SK-N-SH (cell line): Measurements from ENCODE around the gene CHST15. TPM values are rescaled to one million over a fixed set of nuclear protein-coding genes. Genes with fewer than 3 reads are reported as not detected.

Source experiments
- CTCF ChIA-PET: fragments of 300-600, 350-600 bp; formaldehyde crosslinking; extraction: SDS; loops from one replicate; lab custom pipeline; 2021; lab: Yijun Ruan, JAX
- POLR2A ChIA-PET: fragments of 350-600 bp; sonication (Branson Sonifier 250); formaldehyde crosslinking; extraction: SDS; loops from one replicate; lab custom pipeline; 2020; ENCODE audit warnings: antibody characterized with exemption, inconsistent platforms; lab: Yijun Ruan, JAX
- DNase-seq: peaks from one replicate; pipeline ENCODE4 v3.0.0; 2012
- H2AFZ ChIP-seq: fragments of 200-600 bp; sonication (generic); 2 replicates; pipeline ENCODE4 v1.8.1; 2016; ENCODE audit warnings: antibody characterized with exemption, mild to moderate bottlenecking, low read depth
- H3F3A ChIP-seq: fragments of 200-600 bp; sonication (generic); replicated peaks from 2 replicates; pipeline ENCODE3; 2016; ENCODE audit warnings: antibody characterized with exemption, mild to moderate bottlenecking; ENCODE audit not compliant: insufficient read depth
- H3K27ac ChIP-seq, 2 experiments: fragments of 200-500 bp in 1 of 2; fragments of 200-600 bp in 1 of 2; sonication (Bioruptor generic) in 1 of 2; sonication (generic), shearing (Covaris generic) in 1 of 2; 2 replicates each; pipeline versions ENCODE4 v1.5.1 to v1.6.1; 2014 to 2016; ENCODE audit warnings: low read depth in 2 of 2, inconsistent platforms in 1 of 2, low read length in 1 of 2, mild to moderate bottlenecking in 1 of 2, mixed read lengths in 1 of 2
- H3K27me3 ChIP-seq: fragments of 200-600 bp; sonication (generic), shearing (Covaris generic); 2 replicates; pipeline ENCODE4 v1.6.1; 2016; ENCODE audit warnings: mixed run types; ENCODE audit not compliant: insufficient read depth
- H3K36me3 ChIP-seq, 2 experiments: fragments of 200-500 bp in 1 of 2; fragments of 200-600 bp in 1 of 2; sonication (Bioruptor generic) in 1 of 2; sonication (generic) in 1 of 2; replicated peaks in 1 of 2; 2 replicates each; pipeline versions ENCODE3 to v1.5.1; 2014 to 2016; ENCODE audit warnings: low read length in 1 of 2, mild to moderate bottlenecking in 1 of 2; ENCODE audit not compliant: insufficient read depth in 2 of 2, control insufficient read depth in 1 of 2
- H3K4me1 ChIP-seq, 2 experiments: fragments of 200-500 bp in 1 of 2; fragments of 200-600 bp in 1 of 2; sonication (Bioruptor generic) in 1 of 2; sonication (generic), shearing (Covaris generic) in 1 of 2; 2 replicates each; pipeline versions ENCODE4 v1.5.1 to v1.6.1; 2014 to 2016; ENCODE audit warnings: low read depth in 1 of 2, low read length in 1 of 2, mixed run types in 1 of 2; ENCODE audit not compliant: insufficient read depth in 2 of 2, control insufficient read depth in 1 of 2
- H3K4me2 ChIP-seq: fragments of 200-600 bp; sonication (generic), shearing (Covaris generic); 2 replicates; pipeline ENCODE4 v1.6.1; 2017; ENCODE audit warnings: mixed run types
- H3K4me3 ChIP-seq, 2 experiments: fragments of 200-500 bp in 1 of 2; fragments of 200-600 bp in 1 of 2; sonication (Bioruptor generic) in 1 of 2; sonication (generic), shearing (Covaris generic) in 1 of 2; 2 replicates each; pipeline versions ENCODE4 v1.5.1 to v1.8.1; 2014 to 2016; ENCODE audit warnings: low read depth in 2 of 2, inconsistent platforms in 1 of 2, low read length in 1 of 2, mild to moderate bottlenecking in 1 of 2, mixed read lengths in 1 of 2, moderate library complexity in 1 of 2
- H3K79me2 ChIP-seq: fragments of 200-600 bp; sonication (generic); 2 replicates; pipeline ENCODE4 v1.8.1; 2017; ENCODE audit warnings: mild to moderate bottlenecking; ENCODE audit not compliant: insufficient read depth
- H3K9ac ChIP-seq: fragments of 200-600 bp; sonication (generic); 2 replicates; pipeline ENCODE4 v1.6.1; 2017; ENCODE audit warnings: mixed run types
- H3K9me2 ChIP-seq: fragments of 200-600 bp; sonication (generic); 2 replicates; pipeline ENCODE4 v1.6.1; 2017; ENCODE audit warnings: mixed run types
- H3K9me3 ChIP-seq: fragments of 200-600 bp; sonication (generic); 2 replicates; pipeline ENCODE4 v1.6.1; 2017; ENCODE audit warnings: mixed run types, mild to moderate bottlenecking, moderate library complexity
- H4K20me1 ChIP-seq: fragments of 200-600 bp; sonication (generic); 2 replicates; pipeline ENCODE4 v1.6.1; 2017; ENCODE audit warnings: mild to moderate bottlenecking, mixed run types; ENCODE audit not compliant: insufficient read depth
- CTCF ChIP-seq: fragments of 200-600 bp; sonication (generic); IDR thresholded peaks from 2 replicates; pipeline ENCODE4 v1.6.1; 2017; ENCODE audit warnings: antibody characterized with exemption, mild to moderate bottlenecking, moderate library complexity
- EP300 ChIP-seq, 2 experiments: IDR thresholded peaks; 2 replicates each; pipeline versions ENCODE4 v1.4.0 to v1.6.1; 2012; ENCODE audit warnings: borderline replicate concordance in 1 of 2, low read depth in 1 of 2, low read length in 1 of 2
- FOXJ3 ChIP-seq: sonication (generic); formaldehyde crosslinking; IDR thresholded peaks from 2 replicates; pipeline ENCODE4 v1.5.1; 2020; ENCODE audit warnings: mild to moderate bottlenecking, missing genetic modification reagents
- POLR2AphosphoS5 ChIP-seq: IDR thresholded peaks from 2 replicates; pipeline ENCODE4 v1.6.1; 2012; ENCODE audit warnings: low read depth, low read length
- RAD21 ChIP-seq: IDR thresholded peaks from 2 replicates; pipeline ENCODE4 v1.6.1; 2012; ENCODE audit warnings: mild to moderate bottlenecking, low read length
- RXRA ChIP-seq: IDR thresholded peaks from 2 replicates; pipeline ENCODE4 v1.4.0; 2012; ENCODE audit warnings: low read depth, mild to moderate bottlenecking, borderline replicate concordance
- SMC3 ChIP-seq: IDR thresholded peaks from 2 replicates; pipeline ENCODE4 v1.6.1; 2012; ENCODE audit warnings: low read depth, low read length, improper control_type of control experiment
- TAF1 ChIP-seq: IDR thresholded peaks from 2 replicates; pipeline ENCODE4 v1.6.1; 2012; ENCODE audit warnings: low read depth, mild to moderate bottlenecking, low read length, moderate library complexity, borderline replicate concordance
- WGBS: methylation state at CpG from one replicate; pipeline ENCODE4 v1.1.6; 2017; ENCODE audit warnings: low lambda C conversion rate; 5-methylcytosine and 5-hydroxymethylcytosine counted together
- polyA plus RNA-seq, 3 experiments: library from polyadenylated mRNA; depleted of rRNA; stranded (reverse); fragments of >200 nt; gene quantifications; 2 replicates each; pipeline ENCODE4 v1.2.3, GENCODE V29; 2012

CHST15 gene
- polyA plus RNA-seq, 1 of the 3 experiments (the other 2 are of a cell fraction), result 0.02 TPM

- no peaks in the 10 kb centered on the region for H3K79me2 ChIP-seq
- no peaks in the 10 kb centered on the region for H3F3A ChIP-seq
- POLR2A ChIA-PET, result no interaction called here
- H3K4me1 ChIP-seq, result peaks cover 0 to 4% of the 10 kb centered on the region in 2 experiments; a peak in 1 of 4 replicates
- no peaks in the 10 kb centered on the region for H3K36me3 ChIP-seq
- CTCF ChIA-PET, result interaction anchor here (0.6 to 11.6 kb wide), 29 partner anchors 8 to 922 kb away, joined by 3 to 276 read pairs (median 4); no protein-coding TSS in a partner anchor
- no peaks in the 10 kb centered on the region for H3K9me2 ChIP-seq
- no peak overlapping the region for H3K9ac ChIP-seq
- peak; percentile 91 for DNase-seq
- H3K4me2 ChIP-seq, result no peak overlapping the region
- no peaks in the 10 kb centered on the region for H3K9me3 ChIP-seq
- H2AFZ ChIP-seq, result no peak overlapping the region
- WGBS, result 5% methylated on average over 9 of the region's 19 CpGs
- H4K20me1 ChIP-seq, result no peaks in the 10 kb centered on the region
- H3K27me3 ChIP-seq, result no peaks in the 10 kb centered on the region
- TF ChIP-seq FOXJ3 (CRISPR knock-in tag), result no peak
- peak; percentile 49 for TF ChIP-seq CTCF
- TF ChIP-seq RAD21, result peak; percentile 93
- TF ChIP-seq SMC3, result peak; percentile 89
- no peak overlapping the region for H3K27ac ChIP-seq
- H3K4me3 ChIP-seq, result peak overlapping the region in 1 of 2 experiments; percentile 31; a peak in 1 of 4 replicates
These were observed 125.7 kb downstream of the CHST15 start for GRCh38 chr10:123967626-123968243.

- H2AFZ ChIP-seq, result no peak overlapping the region
- no peak for TF ChIP-seq EP300 (IDR thresholded peaks at IDR 0.05; ENCODE audit: borderline replicate concordance in 1 of 2, low read depth in 1 of 2, low read length in 1 of 2)
- TF ChIP-seq TAF1, result no peak
- no peak for TF ChIP-seq POLR2AphosphoS5
- TF ChIP-seq RXRA, result no peak
- TF ChIP-seq, all 33 proteins: peak for 0
- no peaks in the 10 kb centered on the region for H3K36me3 ChIP-seq
- no peaks in the 10 kb centered on the region for H3K79me2 ChIP-seq
- POLR2A ChIA-PET, result no interaction called here
- no peak overlapping the region for H3K27ac ChIP-seq
- H3F3A ChIP-seq, result no peaks in the 10 kb centered on the region
- no peak overlapping the region for H3K9ac ChIP-seq
- peaks cover 0 to 6% of the 10 kb centered on the region in 2 experiments; a peak in 1 of 4 replicates for H3K4me1 ChIP-seq
- H3K9me3 ChIP-seq, result no peaks in the 10 kb centered on the region
- no peaks in the 10 kb centered on the region for H3K27me3 ChIP-seq
- H4K20me1 ChIP-seq, result no peaks in the 10 kb centered on the region
- no peak overlapping the region for H3K4me2 ChIP-seq
- CTCF ChIA-PET, result interaction anchor here (0.6 to 11.6 kb wide), 29 partner anchors 9 to 601 kb away, joined by 3 to 276 read pairs (median 4); no protein-coding TSS in a partner anchor
- H3K4me3 ChIP-seq, result no peak overlapping the region
- 65% methylated on average over 7 of the region's 7 CpGs for WGBS
- no peaks in the 10 kb centered on the region for H3K9me2 ChIP-seq
- DNase-seq, result no peak
These were observed 126.5 kb downstream of the CHST15 start for GRCh38 chr10:123966896-123967231.
